Hepatocyte (in vitro differentiated cells): ENCODE data around the gene RAB11FIP3. TPM values are rescaled to one million over a fixed set of nuclear protein-coding genes. Genes with fewer than 3 reads are reported as not detected.

Experiments used
- DNase-seq: peaks from one replicate; pipeline ENCODE4 v3.0.0-alpha.2; 2016; ENCODE audit warnings: low spot score
- H2AFZ ChIP-seq: fragments of 200-600 bp; sonication (generic); 2 replicates; pipeline ENCODE4 v1.6.0; 2016; ENCODE audit warnings: antibody characterized with exemption, mild to moderate bottlenecking
- H3K27ac ChIP-seq: fragments of 200-600 bp; sonication (generic); 2 replicates; pipeline ENCODE4 v1.5.1; 2016; ENCODE audit warnings: mild to moderate bottlenecking
- H3K27me3 ChIP-seq: fragments of 200-600 bp; sonication (generic); 2 replicates; pipeline ENCODE4 v1.6.1; 2016
- H3K36me3 ChIP-seq: fragments of 200-600 bp; sonication (generic); replicated peaks from 2 replicates; pipeline ENCODE4 v1.5.1; 2016; ENCODE audit warnings: low read depth; ENCODE audit not compliant: insufficient read depth
- H3K4me1 ChIP-seq: fragments of 200-600 bp; sonication (generic); 2 replicates; pipeline ENCODE4 v1.5.1; 2016; ENCODE audit warnings: mild to moderate bottlenecking, moderate library complexity; ENCODE audit not compliant: insufficient read depth
- H3K4me2 ChIP-seq: fragments of 200-600 bp; sonication (generic); 2 replicates; pipeline ENCODE4 v1.6.0; 2016
- H3K4me3 ChIP-seq: fragments of 200-600 bp; sonication (generic); 2 replicates; pipeline ENCODE4 v1.5.1; 2016; ENCODE audit warnings: mild to moderate bottlenecking
- H3K79me2 ChIP-seq: fragments of 200-600 bp; sonication (generic); 2 replicates; pipeline ENCODE4 v1.6.0; 2017; ENCODE audit warnings: mild to moderate bottlenecking
- H3K9me2 ChIP-seq: fragments of 200-600 bp; sonication (generic); replicated peaks from 2 replicates; pipeline ENCODE4 v1.6.0; 2017; ENCODE audit warnings: mild to moderate bottlenecking; ENCODE audit not compliant: insufficient read depth
- H3K9me3 ChIP-seq: fragments of 200-600 bp; sonication (generic); 2 replicates; pipeline ENCODE4 v1.5.1; 2016; ENCODE audit warnings: low read depth, mild to moderate bottlenecking
- H4K20me1 ChIP-seq: fragments of 200-600 bp; sonication (generic); 2 replicates; pipeline ENCODE4 v1.6.0; 2016; ENCODE audit warnings: mild to moderate bottlenecking; ENCODE audit not compliant: insufficient read depth, poor library complexity, severe bottlenecking
- CTCF ChIP-seq: fragments of 200-600 bp; sonication (generic); IDR thresholded peaks from 2 replicates; pipeline ENCODE4 v1.5.1; 2016; ENCODE audit warnings: antibody characterized with exemption, mild to moderate bottlenecking; ENCODE audit not compliant: poor library complexity
- EZH2 ChIP-seq: fragments of 200-600 bp; sonication (generic); IDR thresholded peaks from 2 replicates; pipeline ENCODE4 v1.6.1; 2016; ENCODE audit warnings: antibody characterized with exemption, mild to moderate bottlenecking, borderline replicate concordance
- EZH2phosphoT487 ChIP-seq: fragments of 200-600 bp; sonication (generic); IDR thresholded peaks from one replicate; pipeline ENCODE4 v1.6.1; 2018; ENCODE audit warnings: antibody characterized with exemption, mild to moderate bottlenecking, low read depth, moderate library complexity; ENCODE audit not compliant: unreplicated experiment, severe bottlenecking
- WGBS: methylation state at CpG from one replicate; pipeline ENCODE4 v1.1.6; 2016; ENCODE audit warnings: low lambda C conversion rate; ENCODE audit errors: missing lambda C conversion rate; 5-methylcytosine and 5-hydroxymethylcytosine counted together
- polyA plus RNA-seq: library from polyadenylated mRNA; unstranded; fragments of >200 nt; fragmentation: Nextera tagmentation; extraction: Ambion mirVana; gene quantifications from 2 replicates; pipeline ENCODE4 v1.2.1, GENCODE V29; 2016
- total RNA-seq: library from RNA; depleted of rRNA; stranded (reverse); fragments of >200 nt; gene quantifications from 2 replicates; pipeline ENCODE4 v1.2.3, GENCODE V29; 2014

The RAB11FIP3 gene
- total and polyA plus RNA-seq, 2 experiments from 2014 or later = 47.3 to 72.8 TPM

DNA sequence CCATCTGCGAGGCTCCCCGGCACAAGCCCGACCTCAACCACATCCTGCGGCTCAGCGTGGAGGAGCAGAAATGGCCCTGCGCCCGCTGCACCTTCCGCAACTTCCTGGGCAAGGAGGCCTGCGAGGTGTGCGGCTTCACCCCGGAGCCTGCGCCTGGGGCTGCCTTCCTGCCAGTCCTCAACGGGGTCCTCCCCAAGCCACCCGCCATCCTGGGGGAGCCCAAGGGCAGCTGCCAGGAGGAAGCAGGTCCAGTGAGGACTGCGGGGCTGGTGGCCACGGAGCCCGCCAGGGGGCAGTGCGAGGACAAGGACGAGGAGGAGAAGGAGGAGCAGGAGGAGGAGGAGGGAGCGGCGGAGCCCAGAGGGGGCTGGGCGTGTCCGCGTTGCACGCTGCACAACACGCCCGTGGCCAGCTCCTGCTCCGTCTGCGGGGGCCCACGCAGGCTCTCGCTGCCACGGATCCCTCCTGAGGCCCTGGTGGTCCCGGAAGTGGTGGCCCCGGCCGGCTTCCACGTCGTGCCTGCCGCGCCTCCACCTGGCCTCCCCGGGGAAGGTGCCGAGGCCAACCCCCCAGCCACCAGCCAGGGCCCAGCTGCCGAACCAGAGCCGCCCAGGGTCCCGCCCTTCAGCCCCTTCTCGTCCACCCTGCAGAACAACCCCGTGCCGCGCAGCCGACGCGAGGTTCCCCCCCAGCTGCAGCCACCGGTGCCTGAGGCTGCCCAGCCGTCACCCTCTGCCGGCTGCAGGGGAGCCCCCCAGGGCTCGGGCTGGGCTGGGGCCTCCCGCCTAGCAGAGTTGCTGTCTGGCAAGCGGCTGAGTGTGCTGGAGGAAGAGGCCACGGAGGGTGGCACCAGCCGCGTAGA is 121.7 kb downstream of the RAB11FIP3 start:
- no peaks in the 10 kb centered on the region for H3K9me3 ChIP-seq
- H2AFZ ChIP-seq = no peak overlapping the region
- no peaks in the 10 kb centered on the region for H3K36me3 ChIP-seq
- no peaks in the 10 kb centered on the region for H3K27me3 ChIP-seq
- DNase-seq = peak; percentile 72
- no peak overlapping the region for H3K27ac ChIP-seq
- WGBS = 81% methylated on average over 48 of the region's 60 CpGs
- no peak overlapping the region for H3K4me3 ChIP-seq
- no peak for TF ChIP-seq EZH2phosphoT487
- TF ChIP-seq EZH2 = no peak
- peak; percentile 45 for TF ChIP-seq CTCF
- H4K20me1 ChIP-seq = peaks cover 8% of the 10 kb centered on the region
- H3K9me2 ChIP-seq = no peaks in the 10 kb centered on the region
- H3K79me2 ChIP-seq = peaks cover 28% of the 10 kb centered on the region
- no peak overlapping the region for H3K4me2 ChIP-seq
- H3K4me1 ChIP-seq = peaks cover 7% of the 10 kb centered on the region

- Histone ChIP-seq H3K4me2 (no peak overlapping the region), H2AFZ (no peak overlapping the region), H3K27ac (no peak overlapping the region), H4K20me1 (peaks cover 5% of the 10 kb centered on the region), H3K9me3 (no peaks in the 10 kb centered on the region), H3K79me2 (peaks cover 18% of the 10 kb centered on the region), H3K36me3 (no peaks in the 10 kb centered on the region), H3K4me3 (no peak overlapping the region), H3K27me3 (no peaks in the 10 kb centered on the region), H3K4me1 (peaks cover 5% of the 10 kb centered on the region), H3K9me2 (no peaks in the 10 kb centered on the region)
- WGBS = 96% methylated on average over 21 of the region's 21 CpGs
- TF ChIP-seq EZH2phosphoT487 = no peak
- no peak for TF ChIP-seq CTCF
- no peak for TF ChIP-seq EZH2
- no peak for DNase-seq
Measured at GRCh38 chr16:548586-548985, 123.1 kb downstream of the RAB11FIP3 start.

DNA sequence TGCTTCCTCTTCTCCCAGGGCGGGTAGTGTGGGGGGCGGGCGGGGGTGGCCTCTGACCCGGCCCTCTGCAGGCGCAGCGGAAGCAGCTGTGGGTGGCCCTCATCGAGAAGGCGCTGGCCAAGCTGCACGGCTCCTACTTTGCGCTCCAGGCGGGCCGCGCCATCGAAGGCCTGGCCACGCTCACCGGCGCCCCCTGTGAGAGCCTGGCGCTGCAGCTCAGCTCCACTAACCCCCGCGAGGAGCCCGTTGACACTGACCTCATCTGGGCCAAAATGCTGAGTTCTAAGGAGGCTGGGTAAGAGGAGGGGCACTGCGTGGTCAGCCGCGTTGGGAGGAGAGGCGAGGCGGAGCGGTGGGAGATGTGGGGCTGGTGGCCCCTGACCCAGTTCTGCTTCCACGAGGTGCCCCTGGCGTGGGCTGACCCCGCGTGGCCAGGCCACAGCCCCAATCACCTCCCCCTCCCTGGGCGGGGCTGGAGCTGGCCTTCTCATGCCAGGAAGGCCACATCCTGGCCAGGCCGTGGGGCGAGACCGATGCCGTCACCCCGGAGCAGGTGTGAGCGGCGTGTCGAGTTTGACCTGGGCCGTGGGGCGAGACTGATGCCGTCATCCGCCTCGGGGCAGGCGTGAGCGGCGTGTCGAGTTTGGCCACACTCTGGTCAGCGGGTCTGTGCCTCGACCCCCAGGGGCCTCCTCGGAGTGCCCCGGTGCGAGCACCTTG is 124.3 kb downstream of the RAB11FIP3 start:
- no peak for DNase-seq
- Histone ChIP-seq H3K27ac (no peak overlapping the region), H3K9me2 (no peaks in the 10 kb centered on the region), H3K36me3 (no peaks in the 10 kb centered on the region), H3K4me3 (no peak overlapping the region), H2AFZ (no peak overlapping the region), H3K79me2 (peaks cover 9% of the 10 kb centered on the region), H3K4me2 (no peak overlapping the region), H3K9me3 (no peaks in the 10 kb centered on the region), H3K4me1 (no peaks in the 10 kb centered on the region), H3K27me3 (no peaks in the 10 kb centered on the region), H4K20me1 (peaks cover 5% of the 10 kb centered on the region)
- 97% methylated on average over 36 of the region's 54 CpGs for WGBS
- no peak for TF ChIP-seq EZH2

- H3K9me2 ChIP-seq = no peaks in the 10 kb centered on the region
- H3K4me2 ChIP-seq = no peak overlapping the region
- no peak for DNase-seq
- H3K9me3 ChIP-seq = no peaks in the 10 kb centered on the region
- no peaks in the 10 kb centered on the region for H4K20me1 ChIP-seq
- 100% methylated on average over 10 of the region's 28 CpGs for WGBS
- H3K27ac ChIP-seq = no peak overlapping the region
- H3K4me1 ChIP-seq = no peaks in the 10 kb centered on the region
- no peak overlapping the region for H2AFZ ChIP-seq
- TF ChIP-seq EZH2 = no peak
- no peak for TF ChIP-seq CTCF
- TF ChIP-seq EZH2phosphoT487 = no peak
- H3K4me3 ChIP-seq = no peak overlapping the region
- no peaks in the 10 kb centered on the region for H3K27me3 ChIP-seq
- no peaks in the 10 kb centered on the region for H3K36me3 ChIP-seq
- H3K79me2 ChIP-seq = no peaks in the 10 kb centered on the region
Measured at GRCh38 chr16:551210-551609, 125.8 kb downstream of the RAB11FIP3 start.
